Panc1 (cell line): ENCODE data around the gene SHC3. TPM values are rescaled to one million over a fixed set of nuclear protein-coding genes. Genes with fewer than 3 reads are reported as not detected.

Experiments used
- ATAC-seq: fragments of 200-7000 bp; cut with Tn5 transposase; 2 replicates; pipeline ENCODE4 v1.9.1; 2020; ENCODE audit warnings: mild to moderate bottlenecking, moderate library complexity
- BruUV-seq: library from RNA; stranded (reverse); fragments of 400-500 nt; replicated peaks from 2 replicates; lab custom pipeline; 2021; lab: Mats Ljungman, UMichigan
- CTCF ChIA-PET: fragments of 300-600 bp; sonication (Branson Sonifier 250); formaldehyde crosslinking; loops from one replicate; lab custom pipeline; 2022; ENCODE audit warnings: antibody characterized with exemption; lab: Charles Lee
- POLR2A ChIA-PET: fragments of 300-600 bp; sonication (Branson Sonifier 250); formaldehyde crosslinking; loops from one replicate; lab custom pipeline; 2022; ENCODE audit warnings: antibody characterized with exemption; lab: Charles Lee
- DNase-seq: peaks from one replicate; pipeline ENCODE4 v3.0.0-alpha.2; 2010; ENCODE audit warnings: low read depth, low spot score
- H3K27ac ChIP-seq: 2 replicates; pipeline ENCODE4 v1.5.1; 2011; ENCODE audit warnings: mild to moderate bottlenecking, low read length, inconsistent platforms
- H3K27me3 ChIP-seq: fragments of 200-500 bp; sonication (Bioruptor generic); 2 replicates; pipeline ENCODE4 v1.6.0; 2014; ENCODE audit warnings: low read length, inconsistent platforms; ENCODE audit not compliant: control insufficient read depth, insufficient read depth
- H3K36me3 ChIP-seq: fragments of 200-500 bp; sonication (Bioruptor generic); 2 replicates; pipeline ENCODE4 v1.5.1; 2014; ENCODE audit warnings: inconsistent platforms, mild to moderate bottlenecking, low read length, moderate library complexity; ENCODE audit not compliant: control insufficient read depth, insufficient read depth
- H3K4me1 ChIP-seq: 2 replicates; pipeline ENCODE4 v1.5.1; 2011; ENCODE audit warnings: inconsistent platforms, mild to moderate bottlenecking, low read length, moderate library complexity; ENCODE audit not compliant: control insufficient read depth, insufficient read depth
- H3K4me3 ChIP-seq, 2 experiments: 2 replicates each; pipeline ENCODE4 v1.5.1; 2011 to 2012; ENCODE audit warnings: low read depth in 2 of 2, low read length in 2 of 2, mild to moderate bottlenecking in 2 of 2, inconsistent platforms in 1 of 2, moderate library complexity in 1 of 2
- H3K9me3 ChIP-seq: fragments of 200-500 bp; sonication (Bioruptor generic); 2 replicates; pipeline ENCODE4 v1.5.1; 2014; ENCODE audit warnings: low read depth, mild to moderate bottlenecking, inconsistent platforms, low read length, moderate library complexity; ENCODE audit not compliant: control insufficient read depth, insufficient read depth
- POLR2AphosphoS5 ChIP-seq: IDR thresholded peaks from 2 replicates; pipeline ENCODE4 v1.6.1; 2012; ENCODE audit warnings: mild to moderate bottlenecking, low read depth, low read length, moderate library complexity
- SIN3A ChIP-seq: IDR thresholded peaks from 2 replicates; pipeline ENCODE4 v1.6.1; 2012; ENCODE audit warnings: low read depth, mild to moderate bottlenecking, low read length, moderate library complexity, borderline replicate concordance; ENCODE audit not compliant: insufficient read depth
- TCF7L2 ChIP-seq: IDR thresholded peaks from 2 replicates; pipeline ENCODE4 v1.6.1; 2011; ENCODE audit warnings: mild to moderate bottlenecking, low read depth, low read length, inconsistent platforms
- in situ Hi-C: cut with HindIII; loops from 2 replicates; pipeline ENCODE4 v1.10.0; 2016; ENCODE audit warnings: low sequenced_read_pairs, low pct_unique_long_range_greater_than_20kb
- intact Hi-C: fragments of 100-400 bp; cut with micrococcal nuclease; formaldehyde crosslinking; loops from one replicate; pipeline ENCODE4 v1.10.0; 2022; ENCODE audit not compliant: unreplicated experiment
- total RNA-seq: library from RNA; stranded (reverse); gene quantifications from one replicate; pipeline ENCODE4 v1.2.1, GENCODE V29; 2021; ENCODE audit not compliant: unreplicated experiment
- TF ChIP-seq, protein P1 (sequence below): fragments of 450-650 bp; IDR thresholded peaks from 2 replicates; pipeline ENCODE4 v1.5.1; 2017; ENCODE audit warnings: mild to moderate bottlenecking
- TF ChIP-seq, protein P2 (sequence below), 2 experiments: IDR thresholded peaks; 2 replicates each; pipeline ENCODE4 v1.6.1; 2011 to 2012; ENCODE audit warnings: low read depth in 2 of 2, control low read depth in 1 of 2, low read length in 1 of 2, mild to moderate bottlenecking in 1 of 2, moderate library complexity in 1 of 2; ENCODE audit not compliant: insufficient read depth in 1 of 2

SHC3 gene
- total RNA-seq, 1 experiment from 2014 or later: 1.7 TPM

DNA sequence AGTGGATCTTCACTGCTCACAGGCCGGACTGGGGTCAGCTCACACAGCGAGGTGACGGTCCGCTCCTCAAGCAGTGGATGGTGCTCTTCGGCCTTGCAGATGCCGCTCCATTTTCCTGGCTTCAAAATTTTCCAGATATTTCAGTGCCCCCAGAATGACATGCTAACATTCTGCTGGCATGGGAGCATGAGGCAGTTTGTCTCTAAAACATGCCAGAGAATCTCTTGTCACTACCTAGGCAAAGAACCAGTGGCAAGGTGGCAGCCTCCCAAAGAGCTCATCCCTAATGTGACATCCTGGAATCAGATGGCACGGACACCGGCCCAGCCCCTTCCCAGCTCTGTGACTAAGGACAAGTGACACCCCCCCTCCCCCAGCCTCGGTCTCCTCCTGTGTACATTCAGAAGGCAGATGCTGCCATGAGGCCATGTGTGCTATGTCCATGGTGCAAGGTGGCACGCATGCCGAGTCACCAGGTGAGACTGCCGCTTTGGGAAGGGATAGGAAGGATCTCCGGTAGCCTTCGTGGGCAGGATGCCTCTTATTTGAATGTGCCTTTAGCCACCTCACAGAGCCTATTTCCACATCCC is 184.7 kb downstream of the SHC3 start:
- Histone ChIP-seq H3K4me1 (peaks cover 2% of the 10 kb centered on the region), H3K27me3 (no peaks in the 10 kb centered on the region), H3K9me3 (no peaks in the 10 kb centered on the region), H3K4me3 (no peak overlapping the region), H3K27ac (no peak overlapping the region), H3K36me3 (no peaks in the 10 kb centered on the region)
- ChIA-PET POLR2A (no interaction called here), CTCF (no interaction called here)
- no TSS peak for BruUV-seq
- ATAC-seq: no peak
- DNase-seq: no peak
- intact Hi-C loops (no loop called here), in situ Hi-C loops (no loop called here)
- TF ChIP-seq, protein P1, sequence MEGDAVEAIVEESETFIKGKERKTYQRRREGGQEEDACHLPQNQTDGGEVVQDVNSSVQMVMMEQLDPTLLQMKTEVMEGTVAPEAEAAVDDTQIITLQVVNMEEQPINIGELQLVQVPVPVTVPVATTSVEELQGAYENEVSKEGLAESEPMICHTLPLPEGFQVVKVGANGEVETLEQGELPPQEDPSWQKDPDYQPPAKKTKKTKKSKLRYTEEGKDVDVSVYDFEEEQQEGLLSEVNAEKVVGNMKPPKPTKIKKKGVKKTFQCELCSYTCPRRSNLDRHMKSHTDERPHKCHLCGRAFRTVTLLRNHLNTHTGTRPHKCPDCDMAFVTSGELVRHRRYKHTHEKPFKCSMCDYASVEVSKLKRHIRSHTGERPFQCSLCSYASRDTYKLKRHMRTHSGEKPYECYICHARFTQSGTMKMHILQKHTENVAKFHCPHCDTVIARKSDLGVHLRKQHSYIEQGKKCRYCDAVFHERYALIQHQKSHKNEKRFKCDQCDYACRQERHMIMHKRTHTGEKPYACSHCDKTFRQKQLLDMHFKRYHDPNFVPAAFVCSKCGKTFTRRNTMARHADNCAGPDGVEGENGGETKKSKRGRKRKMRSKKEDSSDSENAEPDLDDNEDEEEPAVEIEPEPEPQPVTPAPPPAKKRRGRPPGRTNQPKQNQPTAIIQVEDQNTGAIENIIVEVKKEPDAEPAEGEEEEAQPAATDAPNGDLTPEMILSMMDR: no peak
- TF ChIP-seq, protein P2, sequence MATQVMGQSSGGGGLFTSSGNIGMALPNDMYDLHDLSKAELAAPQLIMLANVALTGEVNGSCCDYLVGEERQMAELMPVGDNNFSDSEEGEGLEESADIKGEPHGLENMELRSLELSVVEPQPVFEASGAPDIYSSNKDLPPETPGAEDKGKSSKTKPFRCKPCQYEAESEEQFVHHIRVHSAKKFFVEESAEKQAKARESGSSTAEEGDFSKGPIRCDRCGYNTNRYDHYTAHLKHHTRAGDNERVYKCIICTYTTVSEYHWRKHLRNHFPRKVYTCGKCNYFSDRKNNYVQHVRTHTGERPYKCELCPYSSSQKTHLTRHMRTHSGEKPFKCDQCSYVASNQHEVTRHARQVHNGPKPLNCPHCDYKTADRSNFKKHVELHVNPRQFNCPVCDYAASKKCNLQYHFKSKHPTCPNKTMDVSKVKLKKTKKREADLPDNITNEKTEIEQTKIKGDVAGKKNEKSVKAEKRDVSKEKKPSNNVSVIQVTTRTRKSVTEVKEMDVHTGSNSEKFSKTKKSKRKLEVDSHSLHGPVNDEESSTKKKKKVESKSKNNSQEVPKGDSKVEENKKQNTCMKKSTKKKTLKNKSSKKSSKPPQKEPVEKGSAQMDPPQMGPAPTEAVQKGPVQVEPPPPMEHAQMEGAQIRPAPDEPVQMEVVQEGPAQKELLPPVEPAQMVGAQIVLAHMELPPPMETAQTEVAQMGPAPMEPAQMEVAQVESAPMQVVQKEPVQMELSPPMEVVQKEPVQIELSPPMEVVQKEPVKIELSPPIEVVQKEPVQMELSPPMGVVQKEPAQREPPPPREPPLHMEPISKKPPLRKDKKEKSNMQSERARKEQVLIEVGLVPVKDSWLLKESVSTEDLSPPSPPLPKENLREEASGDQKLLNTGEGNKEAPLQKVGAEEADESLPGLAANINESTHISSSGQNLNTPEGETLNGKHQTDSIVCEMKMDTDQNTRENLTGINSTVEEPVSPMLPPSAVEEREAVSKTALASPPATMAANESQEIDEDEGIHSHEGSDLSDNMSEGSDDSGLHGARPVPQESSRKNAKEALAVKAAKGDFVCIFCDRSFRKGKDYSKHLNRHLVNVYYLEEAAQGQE (IDR thresholded peaks at IDR 0.05; ENCODE audit: insufficient read depth in 1 of 2, low read depth in 2 of 2, low read length in 1 of 2): no peak
- TF ChIP-seq POLR2AphosphoS5 (no peak), TCF7L2 (no peak), SIN3A (no peak)

- BruUV-seq: no TSS peak
- H3K9me3 ChIP-seq: no peaks in the 10 kb centered on the region
- TF ChIP-seq, protein P1: no peak
- TF ChIP-seq POLR2AphosphoS5: no peak
- TF ChIP-seq SIN3A: no peak
- TF ChIP-seq, protein P2 (IDR thresholded peaks at IDR 0.05; ENCODE audit: insufficient read depth in 1 of 2, low read depth in 2 of 2, low read length in 1 of 2): no peak
- no peak for TF ChIP-seq TCF7L2
- H3K4me3 ChIP-seq: no peak overlapping the region
- intact Hi-C loops: no loop called here
- ChIA-PET CTCF (no interaction called here), POLR2A (no interaction called here)
- H3K27ac ChIP-seq: no peak overlapping the region
- no peaks in the 10 kb centered on the region for H3K27me3 ChIP-seq
- DNase-seq (no peak), ATAC-seq (no peak)
- in situ Hi-C loops: no loop called here
- peaks cover 2% of the 10 kb centered on the region for H3K4me1 ChIP-seq
- H3K36me3 ChIP-seq: no peaks in the 10 kb centered on the region
These were observed 185.3 kb downstream of the SHC3 start for GRCh38 chr9:88993327-88993726.
